ENCODE results near the gene MED25.

- TF ChIP-seq CTCF (IDR thresholded peaks at IDR 0.05), result no peak
- TF ChIP-seq POLR2A (IDR thresholded peaks at IDR 0.05), result no peak
Measured at GRCh38 chr19:49771674-49772139, 46.4 kb upstream of the MED25 start.
